LoVo (cell line): ENCODE measurements around the gene SMYD3.
"Not testable (repeated sequence)": the region's sequence is repeated elsewhere in the genome, so short reads cannot be mapped to it uniquely, and the experiment has no call there.

Experiments
- DNase-seq: peaks from one replicate; pipeline ENCODE4 v3.0.0-alpha.2; 2016; ENCODE audit warnings: low spot score

The SMYD3 gene

DNA sequence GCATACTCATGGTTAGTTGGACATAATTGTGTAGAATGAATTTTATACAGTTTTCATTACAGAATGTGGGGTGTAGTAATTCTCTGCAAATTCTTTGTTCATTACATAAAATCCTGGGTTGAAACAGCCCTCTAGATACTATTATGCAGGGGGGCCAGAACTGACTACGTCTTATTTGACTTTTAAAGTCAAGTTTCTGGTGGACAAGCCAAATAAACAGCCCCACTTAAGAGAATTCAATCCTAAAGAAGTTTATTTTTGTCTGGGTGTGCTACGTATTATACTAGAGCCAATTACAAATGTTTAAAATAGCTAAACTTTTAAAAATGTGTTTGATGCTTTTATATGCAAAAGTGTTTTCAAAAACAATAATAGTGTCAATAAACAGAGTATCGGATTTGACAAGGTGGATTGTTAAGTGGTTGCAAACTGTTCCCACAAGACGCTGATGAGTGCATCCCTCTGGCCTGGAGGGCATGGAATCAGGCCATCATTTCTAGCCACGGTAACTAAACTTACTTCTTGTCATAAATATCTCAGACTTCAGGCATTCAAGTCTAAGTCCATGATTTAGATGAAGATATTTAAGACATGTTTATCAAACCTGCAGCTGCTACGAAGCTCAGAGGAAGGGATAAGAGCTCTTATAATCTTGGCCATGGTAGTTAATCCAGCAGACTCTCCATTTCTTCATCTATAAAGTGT, 706.0 kb downstream of the SMYD3 start:
- no peak for DNase-seq

DNA sequence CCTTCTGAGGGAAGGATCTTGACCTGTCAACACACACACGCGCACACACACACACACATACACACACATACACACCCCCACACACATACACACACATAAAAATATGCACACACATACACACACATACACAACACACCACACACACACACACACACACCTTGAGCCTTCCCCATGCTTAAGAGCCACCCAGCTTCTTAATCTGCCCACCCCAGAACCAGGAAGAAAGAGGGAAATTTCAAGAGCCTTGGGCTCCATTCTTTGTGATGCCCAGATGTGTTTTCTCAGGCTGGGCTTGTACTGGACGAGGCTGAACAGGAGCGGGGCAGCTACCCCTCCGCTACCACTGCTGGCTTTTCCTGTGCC, 708.7 kb downstream of the SMYD3 start:
- DNase-seq, result no peak

DNA sequence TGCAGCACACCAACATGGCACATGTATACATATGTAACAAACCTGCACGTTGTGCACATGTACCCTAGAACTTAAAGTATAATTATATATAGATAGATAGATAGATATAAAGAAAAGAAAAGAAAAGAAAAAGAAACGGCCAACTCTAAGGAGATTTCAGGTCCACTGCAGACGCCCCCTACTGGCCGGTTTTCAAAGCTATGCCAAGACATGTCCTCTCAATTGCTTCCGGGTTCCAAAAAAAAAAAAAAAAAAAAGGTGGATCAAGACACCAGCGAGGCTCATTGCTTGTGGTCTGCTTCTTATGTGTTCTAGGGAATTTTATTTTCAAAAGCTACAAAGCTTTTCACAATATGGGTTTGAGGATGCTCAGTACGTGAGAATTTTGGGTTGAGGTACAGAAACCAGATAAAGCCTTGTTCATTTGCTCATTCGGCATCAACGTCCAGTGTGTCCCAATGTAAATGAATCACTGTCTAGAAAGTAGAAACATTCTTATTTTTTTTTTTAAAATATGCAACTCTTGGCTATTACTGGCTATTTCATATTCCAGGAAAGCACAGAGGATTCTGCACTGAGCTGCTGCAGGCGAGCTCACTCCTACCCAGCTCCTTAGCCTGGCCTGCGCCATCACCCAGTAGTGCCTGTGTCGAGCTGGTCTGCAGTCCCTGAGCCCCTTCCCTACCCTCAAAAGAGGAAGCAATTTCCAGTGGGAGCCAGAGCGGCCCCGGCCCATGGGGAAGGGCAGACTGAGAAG, 709.3 kb downstream of the SMYD3 start:
- DNase-seq, result no peak

DNA sequence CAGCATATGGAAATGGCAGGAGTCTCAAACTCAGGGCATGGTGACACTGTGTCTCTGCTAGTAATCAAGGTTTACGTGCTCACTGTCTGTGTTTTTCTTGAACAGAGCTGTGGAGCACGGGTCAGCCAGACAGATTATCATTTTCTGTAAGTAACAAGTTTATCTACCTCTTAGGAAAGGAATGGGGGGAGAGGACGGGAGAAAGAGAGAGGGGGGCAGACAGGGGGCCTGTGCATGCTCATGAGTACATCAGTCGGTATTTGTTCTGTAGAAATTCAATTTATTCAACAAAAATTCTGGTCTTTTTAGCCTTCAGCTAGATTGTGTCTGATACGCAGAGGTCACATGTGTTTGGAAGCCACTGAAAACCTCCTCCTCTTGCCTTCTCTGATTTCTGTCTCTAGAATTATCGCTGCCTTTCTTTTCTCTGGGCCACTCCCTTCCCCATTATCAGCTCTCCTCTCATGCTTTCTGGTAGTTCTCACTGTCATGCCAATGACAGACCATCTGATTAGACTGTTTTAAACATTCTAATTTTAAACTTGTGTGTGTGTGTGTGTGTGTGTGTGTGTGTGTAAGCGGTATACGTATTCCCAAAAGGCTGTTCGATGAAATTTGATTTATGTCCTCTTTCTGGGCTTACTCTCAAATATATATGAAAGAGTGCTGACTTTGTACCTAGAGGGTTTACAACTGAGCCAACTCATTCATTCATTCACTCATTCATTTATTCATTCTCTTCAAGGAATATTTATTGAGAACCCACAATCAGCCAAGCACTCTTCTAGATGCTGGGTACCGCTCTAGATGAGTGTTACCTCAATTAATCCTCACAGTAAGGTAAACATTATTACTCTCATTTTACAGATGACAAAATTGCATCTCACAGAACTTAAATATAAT, 715.4 kb downstream of the SMYD3 start:
- no peak for DNase-seq

DNA sequence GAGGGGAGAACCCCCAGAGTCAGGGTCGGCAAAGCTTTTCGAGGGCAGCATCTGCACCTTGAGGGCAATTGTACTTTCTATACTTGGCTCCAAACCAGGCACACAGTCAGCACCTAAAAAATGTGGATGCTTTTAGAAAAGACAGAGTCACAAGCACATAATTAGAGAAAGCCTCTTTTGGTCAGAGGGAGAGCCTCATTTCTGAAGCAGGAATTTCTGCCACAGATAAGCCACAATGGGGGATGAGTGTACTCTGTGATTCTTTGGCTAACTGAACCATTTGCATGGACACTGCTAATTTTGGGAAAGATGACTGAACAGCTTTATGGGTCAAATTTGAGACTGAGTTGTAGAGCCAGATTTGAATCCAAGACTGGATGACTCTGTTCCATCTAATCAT, 716.6 kb downstream of the SMYD3 start:
- no peak for DNase-seq

DNA sequence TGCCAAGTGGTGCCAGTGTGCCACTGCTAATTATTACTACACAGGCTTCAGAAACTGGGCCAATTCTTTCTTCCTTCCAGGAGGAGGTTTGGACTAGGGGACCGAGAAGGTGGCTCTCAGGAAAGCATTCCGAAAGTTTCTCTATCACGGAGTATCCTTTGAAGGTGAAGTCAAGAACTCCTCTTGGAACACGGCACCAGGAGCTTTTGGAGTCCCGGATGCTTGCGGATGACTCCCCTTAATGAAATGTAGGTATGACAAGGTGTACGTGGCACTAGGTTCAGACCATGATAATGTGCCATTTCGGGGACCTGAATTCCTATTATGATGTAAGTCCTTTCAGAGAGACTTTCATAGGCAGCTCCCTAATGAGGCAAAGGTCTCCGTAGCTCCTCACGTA, 718.2 kb downstream of the SMYD3 start:
- DNase-seq, result no peak

DNA sequence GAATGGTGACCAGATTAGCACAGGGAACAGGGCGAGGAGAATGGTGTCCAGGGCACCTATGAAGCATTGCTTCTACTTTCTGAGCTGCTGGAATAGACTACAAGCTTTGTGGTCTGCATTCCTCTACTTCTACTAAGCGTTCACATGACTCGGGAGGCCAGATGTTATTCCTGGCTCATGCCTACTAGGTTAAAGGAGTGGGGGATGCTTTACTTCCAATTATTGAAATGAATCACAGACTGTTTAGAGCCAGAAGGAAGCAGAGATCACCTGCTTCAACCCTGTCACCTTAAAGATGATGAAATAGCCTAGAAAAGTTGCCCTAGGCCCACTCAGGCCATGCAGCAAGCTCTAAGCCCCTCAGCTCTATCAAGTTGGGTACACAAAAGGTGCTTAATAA, 718.8 kb downstream of the SMYD3 start:
- peak; percentile 32 for DNase-seq

DNA sequence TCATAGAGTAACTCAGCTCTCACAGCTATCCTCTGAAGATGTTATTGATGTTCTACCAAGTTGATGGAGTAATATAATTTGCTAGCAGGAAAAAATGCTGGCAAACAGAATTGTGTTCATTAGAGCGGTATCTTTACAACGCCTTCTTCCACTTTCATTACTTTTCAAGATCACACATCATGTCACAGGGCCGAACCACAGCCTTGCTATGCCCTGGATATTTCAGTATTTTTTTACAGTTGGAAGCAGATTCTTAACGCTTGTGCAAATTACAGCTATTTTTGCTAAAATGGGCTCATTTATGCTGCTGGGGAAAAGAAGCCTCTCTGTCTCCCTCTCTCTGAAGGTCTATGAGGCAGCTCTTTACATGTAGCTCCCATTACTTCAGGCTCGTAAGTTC, 720.1 kb downstream of the SMYD3 start:
- no peak for DNase-seq

DNA sequence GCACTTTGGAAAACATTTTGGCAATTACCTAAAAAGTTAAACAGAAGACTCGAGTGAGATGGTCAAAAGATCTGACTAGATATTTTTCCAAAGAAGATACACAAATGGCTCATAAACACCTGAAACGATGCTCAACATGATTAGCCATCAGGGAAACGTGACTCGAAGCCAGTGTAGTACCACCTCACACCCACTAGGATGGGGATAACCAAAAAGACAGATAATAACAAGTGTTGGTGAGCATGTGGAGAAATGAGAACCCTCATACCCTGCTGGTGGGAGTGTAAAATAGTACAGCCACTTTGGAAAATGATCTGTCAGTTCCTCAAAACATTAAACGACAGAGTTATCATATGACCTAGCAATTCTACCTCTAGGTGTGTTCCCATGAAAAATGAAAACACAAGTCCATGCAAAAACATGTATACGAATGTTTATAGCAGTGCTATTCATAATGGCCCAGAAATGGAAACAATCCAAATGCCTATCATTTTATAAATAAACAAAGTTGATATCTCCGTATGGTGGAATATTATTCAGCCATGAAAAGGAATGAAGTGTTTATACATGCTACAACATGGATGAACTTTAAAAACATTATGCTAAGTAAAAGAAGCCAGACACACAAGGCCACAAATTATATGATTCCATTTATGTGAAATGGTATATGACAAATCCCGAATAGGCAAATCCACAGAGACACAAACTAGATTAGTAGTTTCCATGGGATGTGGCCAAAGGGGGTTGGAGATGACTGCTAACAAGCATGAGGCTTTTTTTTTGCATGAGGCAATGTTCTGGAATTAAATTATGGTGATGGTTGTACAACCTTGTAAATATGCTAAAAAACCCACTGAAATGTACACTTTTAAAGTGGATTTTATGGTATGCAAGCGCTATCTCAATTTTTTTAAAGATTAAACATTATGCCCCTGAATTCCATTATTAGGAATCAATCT, 727.0 kb downstream of the SMYD3 start:
- no peak for DNase-seq

DNA sequence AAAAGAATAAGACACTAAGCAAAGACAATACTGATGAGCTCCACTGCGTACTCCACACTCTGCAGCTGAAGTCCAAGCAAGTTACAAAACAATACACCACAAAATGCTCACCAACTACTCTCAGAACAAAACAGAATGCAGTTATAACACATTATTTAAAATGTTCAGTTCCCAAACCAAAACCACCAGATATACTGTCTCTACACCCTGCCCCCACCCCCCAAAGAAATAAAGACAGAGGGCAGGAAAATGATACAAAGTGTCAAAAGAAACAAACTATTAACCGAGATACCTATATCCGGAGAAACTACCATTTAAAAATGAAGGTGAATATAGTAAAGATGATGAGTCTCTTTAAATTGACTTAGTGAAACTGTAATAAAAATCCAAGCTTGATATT, 729.3 kb downstream of the SMYD3 start:
- DNase-seq, result no peak

DNA sequence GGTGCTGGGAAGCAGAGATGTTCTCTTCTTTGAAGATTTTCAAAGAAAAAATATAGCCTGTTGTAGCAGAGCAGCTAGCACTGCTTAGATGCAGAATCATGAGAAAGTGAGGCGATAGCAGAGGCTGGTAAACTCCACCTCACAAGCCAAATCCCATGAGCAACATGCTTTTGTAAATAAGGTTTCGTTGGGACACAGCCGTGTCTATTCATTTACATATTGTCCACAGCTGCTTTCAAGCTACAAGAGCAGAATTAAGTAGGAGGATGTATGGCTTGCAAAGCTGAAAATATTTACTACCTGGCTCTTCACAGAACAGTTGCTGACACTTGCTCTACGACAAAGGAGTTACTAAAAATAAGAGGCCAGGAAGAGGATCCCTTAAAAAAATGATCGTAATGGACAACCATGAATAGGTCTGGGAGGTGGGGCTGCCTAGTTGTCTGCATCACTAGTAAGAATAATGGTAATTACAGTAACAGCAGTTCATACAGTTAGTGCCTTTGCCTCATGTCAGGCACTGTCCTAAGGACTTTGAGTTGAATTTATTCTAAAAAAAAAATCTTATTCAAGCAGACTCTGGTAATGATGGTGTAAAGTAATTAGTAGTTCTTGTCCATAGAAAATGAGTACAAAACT, 730.3 kb downstream of the SMYD3 start:
- no peak for DNase-seq

DNA sequence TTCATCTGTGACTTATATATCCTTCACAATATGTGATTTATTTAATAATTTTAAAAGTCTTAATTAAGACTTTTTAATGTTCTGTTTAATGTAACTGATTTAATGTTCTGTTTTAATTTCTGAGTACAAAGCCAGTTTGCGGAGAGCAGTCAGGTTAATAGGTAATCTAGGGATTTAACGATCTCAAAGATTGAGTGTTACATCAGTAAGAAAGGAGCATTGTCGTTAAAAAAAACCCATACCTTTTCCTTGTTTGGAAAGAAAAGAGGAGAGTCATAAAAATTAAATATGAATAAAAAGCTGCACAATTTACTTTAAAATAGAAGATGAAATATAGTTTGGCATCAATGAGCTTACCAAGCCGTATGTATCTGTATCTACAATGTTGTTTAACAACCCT, 730.9 kb downstream of the SMYD3 start:
- no peak for DNase-seq

DNA sequence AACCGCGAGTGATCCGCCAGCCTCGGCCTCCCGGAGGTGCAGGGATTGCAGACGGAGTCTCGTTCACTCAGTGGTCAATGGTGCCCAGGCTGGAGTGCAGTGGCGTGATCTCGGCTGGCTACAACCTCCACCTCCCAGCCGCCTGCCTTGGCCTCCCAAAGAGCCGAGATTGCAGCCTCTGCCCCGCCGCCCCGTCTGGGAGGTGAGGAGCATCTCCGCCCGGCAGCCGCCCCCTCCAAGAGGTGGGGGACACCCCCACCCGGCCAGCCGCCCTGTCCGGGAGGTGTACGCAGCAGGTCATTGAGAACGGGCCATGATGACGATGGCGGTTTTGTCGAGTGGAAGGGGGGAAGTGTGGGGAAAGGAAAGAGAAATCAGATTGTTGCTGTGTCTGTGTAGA, 732.1 kb downstream of the SMYD3 start:
- DNase-seq, result not testable (repeated sequence)

DNA sequence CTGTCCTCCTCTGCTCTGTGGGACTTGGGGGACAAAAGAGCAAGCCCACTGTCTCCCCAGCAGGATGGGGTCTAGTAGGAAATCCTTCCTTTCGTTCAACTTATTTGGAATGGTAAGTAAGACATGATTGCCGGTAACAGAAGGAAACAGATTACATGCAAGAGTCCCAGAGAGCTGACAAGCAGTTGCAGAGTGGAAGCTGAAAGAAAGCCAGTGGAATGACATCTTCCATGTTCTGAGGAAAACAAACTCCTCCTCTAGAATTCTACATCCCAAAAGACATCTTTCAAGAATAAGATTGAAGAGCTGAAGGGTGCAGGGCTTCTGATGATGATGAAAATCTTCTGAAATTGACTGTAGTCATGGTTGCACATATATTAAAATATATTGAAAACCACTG, 732.9 kb downstream of the SMYD3 start:
- no peak for DNase-seq

DNA sequence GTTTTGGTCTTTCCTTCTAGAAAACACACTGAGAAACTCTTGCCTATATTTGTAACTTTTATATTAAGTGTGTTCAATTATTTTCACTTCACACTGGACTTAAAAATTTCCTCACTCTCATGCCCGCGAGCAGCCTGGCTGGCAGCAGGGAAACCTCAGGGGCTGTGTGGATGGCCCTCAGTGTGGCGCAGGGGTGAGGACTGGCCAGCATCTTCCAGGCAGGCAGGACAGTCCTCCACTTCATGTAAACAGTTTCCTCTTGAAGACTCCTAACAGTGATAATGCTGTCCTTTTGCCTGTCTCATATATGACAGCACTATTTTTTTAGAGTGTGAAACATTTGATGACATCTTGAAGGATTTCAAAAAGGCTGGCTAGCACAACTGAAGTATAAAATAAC, 733.7 kb downstream of the SMYD3 start:
- no peak for DNase-seq

DNA sequence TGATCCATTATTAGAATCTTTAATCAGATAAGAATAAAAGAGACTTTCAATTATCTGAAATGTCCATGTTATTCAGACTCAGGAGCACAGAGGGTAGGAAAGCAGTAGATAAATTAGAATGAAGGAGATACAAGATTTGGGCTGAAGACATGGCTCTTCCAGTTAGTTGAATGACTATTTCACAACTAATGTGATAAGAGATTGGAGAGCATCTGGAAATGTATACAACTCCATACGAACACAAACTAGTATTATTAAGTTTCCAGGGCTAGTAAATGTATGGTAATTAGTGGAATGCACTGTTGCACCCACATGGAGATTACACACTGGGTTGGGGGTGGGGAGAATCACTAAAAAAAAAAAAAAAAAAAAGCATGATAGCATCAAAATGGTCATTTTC, 734.3 kb downstream of the SMYD3 start:
- no peak for DNase-seq

DNA sequence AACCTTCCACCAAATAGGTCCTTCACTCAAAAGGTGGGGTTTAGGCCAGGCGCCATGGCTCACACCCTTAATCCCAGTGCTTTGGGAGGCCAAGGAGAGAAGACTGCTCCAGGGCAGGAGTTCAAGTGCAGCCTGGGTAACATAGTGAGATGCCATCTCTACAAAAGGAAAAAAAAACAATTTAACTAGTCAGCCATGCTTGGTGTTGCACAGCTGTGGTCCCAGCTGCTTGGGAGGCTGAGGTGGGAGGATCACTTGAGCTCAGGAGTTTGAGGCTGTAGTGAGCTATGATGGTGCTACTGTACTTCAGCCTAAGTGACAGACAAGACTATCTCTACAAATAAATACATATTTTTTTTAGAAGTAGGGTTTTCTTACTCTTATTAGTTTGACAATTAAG, 734.8 kb downstream of the SMYD3 start:
- DNase-seq, result no peak

DNA sequence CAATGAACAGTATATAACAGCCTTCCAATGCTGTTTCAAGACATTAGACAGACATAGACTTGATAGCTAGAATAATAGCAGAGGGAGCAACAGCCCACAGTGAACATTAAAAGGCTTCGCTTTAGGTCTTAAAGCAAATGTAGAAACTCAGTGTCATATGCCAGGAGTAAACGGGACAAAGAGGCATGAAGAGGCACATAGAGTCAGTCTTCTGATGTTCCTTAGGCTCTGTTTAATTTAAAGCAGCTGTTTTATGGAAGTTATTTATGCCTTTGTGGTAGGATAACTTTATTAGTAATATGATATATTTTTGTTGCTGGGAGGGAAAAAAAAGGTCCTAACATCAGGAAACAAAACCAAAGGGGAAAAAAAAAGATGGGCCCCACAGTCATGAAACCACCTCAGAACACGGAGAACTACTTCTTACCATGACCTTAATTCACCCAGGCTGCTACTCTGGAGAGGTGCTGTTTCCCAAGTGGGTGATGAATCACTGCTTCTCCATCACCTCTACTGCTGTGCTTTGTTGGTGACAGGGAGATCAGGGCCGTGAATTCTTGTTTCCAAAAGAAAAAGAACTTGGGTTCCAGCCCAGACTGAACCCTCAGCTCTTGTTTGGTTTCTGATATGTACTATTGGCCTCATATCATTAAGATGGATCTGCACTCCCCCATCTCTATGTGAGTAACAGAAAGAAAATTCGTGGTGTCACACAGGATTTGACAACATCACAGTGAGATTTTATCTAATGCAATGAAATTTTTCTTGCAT, 735.4 kb downstream of the SMYD3 start:
- no peak for DNase-seq

DNA sequence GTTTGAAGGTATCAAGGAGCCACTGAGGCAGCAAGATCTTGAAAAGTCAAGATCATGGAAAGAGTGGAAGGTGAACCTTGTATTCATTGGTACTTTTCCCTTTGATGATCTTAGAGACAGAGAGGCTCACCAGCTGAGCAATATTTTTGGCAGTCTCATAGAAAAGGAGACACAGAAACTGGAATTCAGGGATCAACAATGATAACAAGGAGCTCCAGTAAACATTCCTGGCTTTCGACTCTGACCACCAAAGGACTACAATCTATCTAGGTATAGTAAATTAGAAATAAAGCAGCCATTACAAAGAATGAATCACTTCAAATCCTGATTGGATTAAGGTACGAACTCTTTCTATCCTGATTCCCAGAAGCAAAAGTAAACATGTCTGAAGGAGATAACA, 736.9 kb downstream of the SMYD3 start:
- DNase-seq, result no peak

DNA sequence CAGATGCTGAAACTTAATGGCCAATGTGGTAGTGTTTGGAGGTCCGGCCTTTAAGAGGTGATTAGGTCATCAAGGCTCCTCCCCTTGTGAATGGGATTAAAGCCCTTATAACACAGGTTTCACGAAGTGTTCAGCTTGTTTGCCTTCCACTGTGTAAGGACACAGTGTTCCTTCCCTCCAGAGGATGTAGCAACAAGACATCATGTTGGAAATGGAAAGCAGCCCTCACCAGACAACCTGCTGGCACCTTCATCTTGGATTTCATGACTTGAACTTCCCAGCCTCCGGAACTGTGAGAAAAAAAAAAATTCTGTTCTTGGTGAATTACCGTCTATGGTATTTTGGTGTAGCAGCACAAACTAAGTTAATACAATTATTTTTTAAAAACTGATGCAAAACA, 738.5 kb downstream of the SMYD3 start:
- no peak for DNase-seq
